ENCODE results near the gene POC1A. TPM values are rescaled to one million over a fixed set of nuclear protein-coding genes. Genes with fewer than 3 reads are reported as not detected.

POC1A gene
- total RNA-seq, 4 donors from 2014 or later: 0.84 to 3.1 (median 2.4) TPM

- WGBS, 2 donors: 86 to 89% methylated on average over 10 of the region's 10 CpGs
- H3K27me3 ChIP-seq: no peaks in the 10 kb centered on the region
- no peak for DNase-seq (ENCODE audit: low spot score in 2 of 2)
- H3K36me3 ChIP-seq: no peaks in the 10 kb centered on the region
- H3K4me1 ChIP-seq: peaks cover 0 to 19% (median 0%) of the 10 kb centered on the region in 4 donors
- no peak overlapping the region for H3K27ac ChIP-seq
- peaks cover 0 to 12% (median 0%) of the 10 kb centered on the region in 4 donors for H3K9me3 ChIP-seq
- H3K4me3 ChIP-seq: no peak overlapping the region
- TF ChIP-seq EP300 (IDR thresholded peaks at IDR 0.05) (no peak), POLR2A (IDR thresholded peaks at IDR 0.05) (no peak)
Observed at GRCh38 chr3:52104684-52105640, 49.3 kb downstream of the POC1A start.

DNA sequence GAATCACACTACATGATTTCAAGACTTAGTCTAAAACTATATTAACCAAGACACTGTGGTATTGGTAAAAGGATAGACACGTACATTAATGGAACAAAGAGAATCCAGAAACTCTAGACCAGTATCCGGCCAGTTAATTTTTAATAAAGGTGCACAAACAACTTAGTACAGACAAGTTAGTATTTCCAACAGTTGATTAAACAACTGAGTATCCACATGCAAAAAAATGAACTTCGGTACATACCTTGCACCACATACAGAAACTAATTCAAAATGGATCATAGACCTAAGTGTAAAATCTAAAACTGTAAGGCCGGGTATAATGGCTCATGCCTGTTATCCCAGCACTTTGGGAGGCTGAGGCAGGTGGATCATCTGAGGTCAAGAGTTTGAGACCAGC is 51.3 kb downstream of the POC1A start:
- DNase-seq (ENCODE audit: low spot score in 2 of 2): no peak
- Histone ChIP-seq H3K4me3 (no peak overlapping the region), H3K36me3 (no peaks in the 10 kb centered on the region), H3K27ac (no peak overlapping the region), H3K4me1 (no peaks in the 10 kb centered on the region), H3K27me3 (no peaks in the 10 kb centered on the region), H3K9me3 (peaks cover 0 to 12% (median 0%) of the 10 kb centered on the region in 4 donors)
- WGBS, 2 donors: 96 to 97% methylated on average over 4 of the region's 4 CpGs
- no peak for TF ChIP-seq POLR2A (IDR thresholded peaks at IDR 0.05)
- TF ChIP-seq EP300 (IDR thresholded peaks at IDR 0.05): no peak
- no peak for TF ChIP-seq CTCF (IDR thresholded peaks at IDR 0.05)

DNA sequence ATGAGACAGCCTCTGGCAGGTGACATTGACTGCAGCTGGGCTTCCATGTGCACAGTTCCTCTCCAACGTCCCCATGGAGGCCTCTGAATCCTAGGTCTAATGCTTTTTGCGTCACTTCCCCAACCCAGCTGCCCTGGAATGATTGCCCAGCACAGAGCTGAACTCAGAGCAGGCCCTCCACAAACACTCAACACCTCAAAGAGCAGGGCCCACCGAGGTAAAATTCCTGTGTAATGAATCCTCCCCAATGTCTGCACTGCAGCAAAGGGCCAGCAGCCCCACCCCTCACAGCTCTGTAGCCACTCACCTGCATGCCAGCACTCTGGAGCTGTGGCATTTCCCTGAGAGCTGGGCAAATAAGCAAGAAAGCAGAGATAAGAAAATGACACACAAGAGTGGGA is 55.2 kb downstream of the POC1A start:
- TF ChIP-seq CTCF (IDR thresholded peaks at IDR 0.05) (no peak), EP300 (IDR thresholded peaks at IDR 0.05) (no peak), POLR2A (IDR thresholded peaks at IDR 0.05) (no peak)
- 79 to 87% methylated on average over 3 of the region's 3 CpGs for WGBS, 2 donors
- H3K9me3 ChIP-seq: peaks cover 0 to 12% (median 0%) of the 10 kb centered on the region in 4 donors
- DNase-seq (ENCODE audit: low spot score in 2 of 2): no peak
- H3K36me3 ChIP-seq: peaks cover 0 to 6% (median 0%) of the 10 kb centered on the region in 3 donors
- no peaks in the 10 kb centered on the region for H3K27me3 ChIP-seq
- H3K4me3 ChIP-seq: no peak overlapping the region
- H3K27ac ChIP-seq: no peak overlapping the region
- no peaks in the 10 kb centered on the region for H3K4me1 ChIP-seq

GRCh38 chr3:52097851-52098507 is 56.2 kb downstream of the POC1A start:
- TF ChIP-seq POLR2A (IDR thresholded peaks at IDR 0.05) (no peak), CTCF (IDR thresholded peaks at IDR 0.05) (no peak)
- WGBS, 2 donors: 80 to 97% methylated on average over 2 of the region's 2 CpGs
- DNase-seq (ENCODE audit: low spot score in 2 of 2): no peak
- Histone ChIP-seq H3K36me3 (peaks cover 0 to 6% (median 0%) of the 10 kb centered on the region in 3 donors), H3K27me3 (no peaks in the 10 kb centered on the region), H3K4me3 (no peak overlapping the region), H3K4me1 (no peaks in the 10 kb centered on the region), H3K9me3 (peaks cover 0 to 12% (median 0%) of the 10 kb centered on the region in 4 donors), H3K27ac (no peak overlapping the region)

DNA sequence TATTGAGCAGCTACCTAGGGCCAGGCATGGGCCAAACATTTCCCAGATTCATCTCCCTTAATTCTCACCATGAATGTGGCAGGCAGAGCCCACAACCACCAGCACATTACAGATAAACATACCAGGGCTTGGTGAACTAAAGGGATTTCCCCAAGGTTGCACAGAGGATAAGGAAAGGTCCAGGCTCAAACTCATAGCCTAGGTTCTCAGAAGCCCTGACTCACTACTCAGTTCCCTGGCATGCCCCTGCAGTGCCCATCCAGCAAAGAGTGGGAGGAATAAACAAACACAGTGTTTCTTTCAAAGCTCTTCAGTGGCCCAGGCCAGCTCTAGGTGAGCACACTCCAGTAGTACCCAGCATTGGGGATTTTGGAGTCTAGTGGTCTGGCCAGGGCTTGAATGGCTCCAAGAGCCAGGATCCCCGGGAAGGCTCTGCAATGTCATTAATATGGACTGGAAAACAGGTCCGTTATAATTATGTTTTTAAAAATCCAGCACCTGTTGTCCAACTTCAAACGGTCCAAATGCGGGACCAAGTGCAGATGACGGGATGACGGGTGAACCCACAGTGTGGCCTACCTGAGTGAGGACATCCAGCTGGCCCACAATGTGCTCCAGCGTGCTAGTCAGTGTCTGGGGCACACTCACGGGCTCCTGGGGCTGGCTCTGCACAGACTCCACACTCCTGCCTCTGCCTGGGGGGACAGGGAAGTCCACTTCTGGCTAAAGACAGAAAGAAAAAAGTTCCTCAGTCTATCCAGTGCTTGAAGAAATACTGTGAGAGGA is 58.0 kb downstream of the POC1A start:
- Histone ChIP-seq H3K4me1 (peaks cover 0 to 13% (median 3%) of the 10 kb centered on the region in 4 donors), H3K9me3 (peaks cover 0 to 7% (median 0%) of the 10 kb centered on the region in 4 donors), H3K27me3 (no peaks in the 10 kb centered on the region), H3K27ac (no peak overlapping the region), H3K36me3 (peaks cover 0 to 6% (median 0%) of the 10 kb centered on the region in 3 donors), H3K4me3 (no peak overlapping the region)
- TF ChIP-seq POLR2A (IDR thresholded peaks at IDR 0.05): no peak
- no peak for TF ChIP-seq EP300 (IDR thresholded peaks at IDR 0.05)
- no peak for TF ChIP-seq CTCF (IDR thresholded peaks at IDR 0.05)
- DNase-seq (ENCODE audit: low spot score in 2 of 2): no peak
- WGBS, 2 donors: 94 to 96% methylated on average over 8 of the region's 8 CpGs
